HUDEP-2 (cell line): ENCODE data around the gene MAP4K4.
A peak's percentile ranks its signal among the peaks of the same experiment; 100 is the strongest.

Experiments used
- DNase-seq, 76 experiments: peaks; one replicate each; lab custom pipeline; 2025; ENCODE audit not compliant: unreplicated experiment in 76 of 76; lab: John Stamatoyannopoulos, UW

MAP4K4 gene

GRCh38 chr2:101858910-101859309 is 161.4 kb downstream of the MAP4K4 start:
- DNase-seq = no peak

GRCh38 chr2:101859604-101860003 is 162.1 kb downstream of the MAP4K4 start:
- DNase-seq = no peak

- no peak for DNase-seq
These were observed 162.7 kb downstream of the MAP4K4 start for GRCh38 chr2:101860157-101860556.

DNA sequence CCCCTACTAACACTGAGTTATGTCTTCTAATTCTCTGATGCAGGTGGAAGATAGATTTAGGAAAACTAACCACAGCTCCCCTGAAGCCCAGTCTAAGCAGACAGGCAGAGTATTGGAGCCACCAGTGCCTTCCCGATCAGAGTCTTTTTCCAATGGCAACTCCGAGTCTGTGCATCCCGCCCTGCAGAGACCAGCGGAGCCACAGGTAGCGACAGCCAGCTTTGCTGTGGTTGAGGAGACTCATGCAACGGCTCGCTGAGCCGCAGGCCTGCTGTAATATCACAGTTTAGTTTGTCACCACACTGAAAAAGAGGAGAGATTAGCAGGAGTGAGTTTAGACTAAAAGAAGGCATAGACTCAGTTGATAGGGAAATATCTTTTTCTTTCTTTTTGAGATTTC is 163.3 kb downstream of the MAP4K4 start:
- DNase-seq = no peak

DNA sequence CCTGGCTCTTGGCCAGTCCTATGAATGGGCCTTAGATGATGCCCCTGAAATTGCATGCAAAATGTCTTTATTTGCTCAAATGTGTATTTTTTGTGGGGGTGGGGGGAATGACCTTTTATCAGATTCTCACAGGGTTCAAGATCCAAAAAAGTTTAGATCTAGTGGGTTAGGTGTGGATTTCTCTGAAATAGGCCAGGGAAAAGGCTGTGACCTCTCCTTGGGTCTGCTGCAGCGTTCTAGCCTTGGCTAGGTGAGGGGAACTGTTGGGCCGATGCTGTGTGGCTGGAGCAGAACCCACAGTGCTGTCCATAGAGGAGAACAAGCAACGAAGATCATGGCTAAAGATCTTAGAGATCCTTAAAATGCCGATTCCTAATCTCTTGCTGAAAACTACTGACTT is 163.9 kb downstream of the MAP4K4 start:
- no peak for DNase-seq

- DNase-seq = no peak
These were observed 166.0 kb downstream of the MAP4K4 start for GRCh38 chr2:101863534-101863933.

DNA sequence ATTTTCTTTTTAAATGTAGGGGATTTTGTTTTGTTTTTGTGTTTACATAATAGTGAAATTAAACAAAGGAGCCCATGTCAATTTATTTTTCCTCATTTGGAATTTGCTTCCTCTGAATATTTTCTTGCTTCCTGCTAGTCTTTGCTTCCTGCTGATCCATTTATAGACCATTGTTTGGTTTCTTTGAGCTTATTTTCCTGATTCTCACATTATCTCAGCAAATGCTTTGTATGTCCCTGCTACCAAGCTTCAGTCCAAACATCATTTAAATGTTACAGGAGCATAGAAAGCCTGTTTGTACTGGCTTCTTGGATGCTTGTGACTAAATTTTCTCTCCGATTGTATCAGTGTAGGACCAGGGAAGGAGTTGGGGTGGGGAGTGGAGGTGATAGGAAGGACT is 166.9 kb downstream of the MAP4K4 start:
- no peak for DNase-seq

GRCh38 chr2:101868525-101868924 is 171.0 kb downstream of the MAP4K4 start:
- no peak for DNase-seq

DNA sequence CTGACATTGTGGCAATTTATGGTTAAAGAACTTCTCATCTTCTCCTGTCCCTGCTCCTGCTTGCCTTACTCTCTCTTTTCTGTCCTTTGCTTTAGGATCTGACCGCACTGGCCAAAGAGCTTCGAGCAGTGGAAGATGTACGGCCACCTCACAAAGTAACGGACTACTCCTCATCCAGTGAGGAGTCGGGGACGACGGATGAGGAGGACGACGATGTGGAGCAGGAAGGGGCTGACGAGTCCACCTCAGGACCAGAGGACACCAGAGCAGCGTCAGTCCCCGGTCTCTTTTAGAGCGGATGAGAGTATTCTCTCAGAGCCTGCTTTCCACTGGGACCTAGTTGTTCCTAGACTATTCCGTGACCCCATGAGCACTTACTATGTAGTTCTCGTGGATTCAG is 172.0 kb downstream of the MAP4K4 start:
- no peak for DNase-seq

GRCh38 chr2:101870444-101870843 is 172.9 kb downstream of the MAP4K4 start:
- DNase-seq = no peak

DNA sequence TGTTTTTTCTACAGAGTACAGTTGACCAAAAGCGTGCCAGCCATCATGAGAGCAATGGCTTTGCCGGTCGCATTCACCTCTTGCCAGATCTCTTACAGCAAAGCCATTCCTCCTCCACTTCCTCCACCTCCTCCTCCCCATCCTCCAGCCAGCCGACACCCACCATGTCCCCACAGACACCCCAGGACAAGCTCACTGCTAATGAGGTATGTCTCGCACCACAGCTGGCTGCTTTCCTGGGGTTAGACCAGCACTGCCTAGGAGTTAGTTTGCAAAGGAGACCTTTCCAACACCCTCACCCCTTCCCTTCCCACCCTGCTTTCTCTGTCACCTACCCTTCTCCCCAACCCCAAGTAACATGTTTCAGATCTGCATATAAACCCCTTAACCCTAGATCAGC is 174.0 kb downstream of the MAP4K4 start:
- no peak for DNase-seq

DNA sequence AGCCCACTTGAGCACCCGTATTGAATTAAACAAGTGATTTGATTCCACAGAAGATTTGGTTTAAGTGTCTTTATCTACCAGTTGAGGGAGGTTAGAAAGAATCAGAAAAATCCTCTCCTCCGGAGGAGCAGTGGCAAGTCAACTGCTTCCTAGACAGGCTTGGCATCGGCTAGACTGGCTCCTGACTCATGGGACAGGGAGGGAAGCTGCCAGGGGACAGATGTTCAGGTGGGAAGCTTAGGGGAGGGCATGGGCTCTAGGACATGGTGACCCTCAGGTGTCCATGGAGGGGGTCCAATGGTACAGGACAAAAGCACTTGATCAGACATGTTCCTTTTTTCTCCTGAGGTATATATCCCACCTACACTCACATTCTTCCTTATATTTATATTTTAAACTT is 175.0 kb downstream of the MAP4K4 start:
- DNase-seq = no peak

GRCh38 chr2:101873543-101873942 is 176.0 kb downstream of the MAP4K4 start:
- no peak for DNase-seq

GRCh38 chr2:101874069-101874468 is 176.6 kb downstream of the MAP4K4 start:
- DNase-seq = no peak

GRCh38 chr2:101879466-101879865 is 182.0 kb downstream of the MAP4K4 start:
- peak in 44 of 76 experiments; percentile 1 to 54 (median 12) for DNase-seq

DNA sequence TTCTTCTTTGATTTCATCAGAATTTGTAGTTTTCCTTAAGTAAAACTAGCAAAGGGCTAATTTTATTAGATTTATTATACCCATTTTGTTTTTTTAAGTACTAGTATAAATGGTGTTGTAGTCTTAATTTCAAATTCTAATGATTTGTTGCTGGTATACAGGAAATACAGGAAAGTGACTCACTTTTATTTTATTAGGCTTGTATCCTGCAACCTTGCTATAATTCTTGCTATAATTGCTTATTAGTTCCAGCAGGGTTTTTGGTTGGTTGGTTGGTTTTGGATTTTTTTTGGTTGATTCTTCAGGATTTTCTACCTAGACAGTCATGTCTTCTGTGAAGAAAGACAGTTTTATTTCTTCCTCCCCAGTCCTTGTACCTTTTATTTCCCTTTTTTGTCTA is 183.6 kb downstream of the MAP4K4 start:
- DNase-seq = no peak

- DNase-seq = peak in 13 of 76 experiments; percentile 5 to 32 (median 17)
These were observed 185.3 kb downstream of the MAP4K4 start for GRCh38 chr2:101882769-101883307.

DNA sequence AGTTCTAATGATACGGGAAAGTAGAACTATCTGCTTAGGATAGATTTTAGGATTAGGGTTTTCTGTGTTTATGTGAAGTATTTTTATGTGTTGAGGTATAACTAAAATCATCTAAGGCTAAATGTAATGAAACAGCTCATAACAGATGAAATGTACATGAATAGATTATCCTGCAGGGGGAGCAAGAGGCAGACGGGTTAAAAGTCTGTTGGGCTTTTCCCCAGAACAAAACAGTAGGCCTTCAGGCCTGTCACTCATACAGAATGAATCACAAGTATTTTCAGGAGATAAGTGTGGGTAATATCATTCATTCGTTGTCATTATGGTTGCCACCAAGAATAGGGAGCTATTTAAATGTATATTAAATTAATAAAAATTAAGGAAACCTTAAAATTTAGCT is 186.4 kb downstream of the MAP4K4 start:
- peak in 29 of 76 experiments; percentile 1 to 64 (median 23) for DNase-seq

DNA sequence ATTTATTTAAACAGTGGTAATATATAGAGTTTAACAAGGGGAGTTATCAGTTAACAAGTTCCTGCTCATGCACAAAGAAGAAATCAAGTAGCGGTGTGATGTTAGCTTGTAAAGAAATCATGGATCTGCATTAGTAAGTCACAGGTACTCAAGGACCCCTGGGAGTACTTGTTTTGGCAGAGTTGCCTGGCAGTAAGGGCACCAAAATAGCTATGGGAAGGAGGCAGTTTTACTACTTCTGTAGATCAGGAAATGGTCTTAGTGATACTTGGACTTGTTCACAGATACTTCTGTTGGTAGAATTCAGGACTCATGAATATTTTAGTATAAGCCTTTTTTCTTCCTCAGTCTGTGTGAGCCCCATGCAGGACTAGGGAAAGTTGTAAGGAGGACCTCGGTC is 186.9 kb downstream of the MAP4K4 start:
- DNase-seq = no peak

DNA sequence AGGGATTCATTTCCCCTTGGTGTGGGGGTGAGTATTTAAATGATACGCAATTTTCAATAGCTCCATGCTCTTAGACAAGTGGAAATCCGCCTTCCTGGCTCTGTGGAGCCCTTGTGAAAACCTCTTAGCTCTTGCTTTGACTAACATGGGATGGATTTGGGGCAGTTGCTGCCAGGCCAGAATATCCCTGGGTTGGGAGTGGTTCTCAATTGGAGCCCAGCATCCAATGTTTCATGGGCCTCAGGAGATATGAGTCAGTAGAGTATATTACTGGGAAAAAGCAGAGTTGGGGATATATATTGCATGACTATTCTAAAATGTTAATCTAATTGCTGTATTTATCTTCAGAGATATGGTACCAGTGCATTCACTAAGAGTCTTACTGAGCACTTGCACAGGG is 189.8 kb downstream of the MAP4K4 start:
- DNase-seq = no peak

GRCh38 chr2:101889460-101890098 is 192.1 kb downstream of the MAP4K4 start:
- DNase-seq = no peak

DNA sequence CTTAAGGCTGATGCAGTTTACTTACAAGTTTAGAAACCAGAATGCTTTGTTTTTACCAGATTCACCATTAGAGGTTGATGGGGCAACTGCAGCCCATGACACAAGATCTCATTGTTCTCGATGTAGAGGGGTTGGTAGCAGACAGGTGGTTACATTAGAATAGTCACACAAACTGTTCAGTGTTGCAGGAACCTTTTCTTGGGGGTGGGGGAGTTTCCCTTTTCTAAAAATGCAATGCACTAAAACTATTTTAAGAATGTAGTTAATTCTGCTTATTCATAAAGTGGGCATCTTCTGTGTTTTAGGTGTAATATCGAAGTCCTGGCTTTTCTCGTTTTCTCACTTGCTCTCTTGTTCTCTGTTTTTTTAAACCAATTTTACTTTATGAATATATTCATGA is 194.9 kb downstream of the MAP4K4 start:
- no peak for DNase-seq
